T47D (cell line): ENCODE measurements around the gene LBX2.
A peak's percentile ranks its signal among the peaks of the same experiment; 100 is the strongest.

Experiments used
- DNase-seq, 2 experiments: peaks; one replicate each; pipeline versions ENCODE4 v3.0.0 to v3.0.0-alpha.2; 2011 to 2012; ENCODE audit warnings: low read depth in 1 of 2, low spot score in 1 of 2
- JUND ChIP-seq: IDR thresholded peaks from 2 replicates; pipeline ENCODE4 v1.6.1; 2012; ENCODE audit warnings: low read depth
- in situ Hi-C: cut with HindIII; loops from 2 replicates; pipeline ENCODE4 v1.10.0; 2016; ENCODE audit warnings: low sequenced_read_pairs, low pct_unique_long_range_greater_than_20kb

Gene LBX2

GRCh38 chr2:74499267-74499939, at the start of gene LBX2:
Gene LBX2, minus strand, starts transcription at chr2:74499603. Its CDS starts 66 bp downstream, at chr2:74499537.
- DNase-seq = no peak
- TF ChIP-seq JUND = no peak

GRCh38 chr2:74548285-74548899, 49.0 kb upstream of the LBX2 start:
- no peak for DNase-seq
- no peak for TF ChIP-seq JUND
- in situ Hi-C loops = no loop called here

More at GRCh38 chr2:74499267-74499939, at the start of gene LBX2:
- in situ Hi-C loops = no loop called here

DNA sequence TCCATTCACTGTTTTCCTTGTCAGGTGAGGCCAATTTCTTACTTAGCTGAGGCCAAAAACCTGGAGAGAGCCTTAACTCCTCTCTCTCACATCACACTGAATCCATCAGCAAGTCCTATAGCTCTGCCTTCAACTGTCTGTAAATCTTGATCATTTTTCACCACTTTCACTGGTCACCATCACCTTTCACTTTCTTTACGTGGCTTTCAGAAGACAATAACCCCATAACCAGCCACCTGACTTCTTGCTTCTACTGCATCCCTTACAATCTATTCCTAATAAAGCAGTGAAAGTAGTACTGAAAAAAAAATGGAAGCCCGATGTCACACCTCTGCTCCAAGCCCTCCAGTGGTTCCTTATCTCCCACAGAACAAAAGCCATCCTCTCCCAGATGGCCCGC, 46.6 kb upstream of the LBX2 start:
- no peak for TF ChIP-seq JUND
- no peak for DNase-seq
- in situ Hi-C loops = no loop called here

- DNase-seq = no peak
- TF ChIP-seq JUND = no peak
- in situ Hi-C loops = no loop called here
Observed at GRCh38 chr2:74544634-74545033, 45.2 kb upstream of the LBX2 start.

DNA sequence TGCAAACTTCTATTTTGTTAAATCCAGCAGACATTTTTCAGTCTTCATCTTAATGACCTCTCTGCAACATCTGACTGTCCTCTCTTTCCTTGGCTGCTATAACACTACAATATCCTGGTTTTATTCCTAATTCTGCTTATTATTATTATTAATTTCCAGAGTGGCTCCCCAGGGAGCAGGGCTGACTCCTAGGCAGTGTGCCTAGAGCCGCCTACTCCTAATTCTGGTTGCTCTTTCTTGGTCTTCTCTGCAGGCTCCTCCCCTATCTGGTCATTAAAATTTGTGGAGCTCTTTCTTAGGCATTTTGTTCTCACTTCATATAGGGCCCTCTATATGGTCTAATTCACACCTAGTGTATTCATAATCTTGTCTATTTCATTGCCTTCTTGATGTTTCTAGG, 43.6 kb upstream of the LBX2 start:
- DNase-seq = no peak
- in situ Hi-C loops = no loop called here
- no peak for TF ChIP-seq JUND

- in situ Hi-C loops = no loop called here
- no peak for TF ChIP-seq JUND
- no peak for DNase-seq
Observed at GRCh38 chr2:74540291-74540690, 40.9 kb upstream of the LBX2 start.

- in situ Hi-C loops = no loop called here
Observed at GRCh38 chr2:74538881-74539339, 39.5 kb upstream of the LBX2 start.

DNA sequence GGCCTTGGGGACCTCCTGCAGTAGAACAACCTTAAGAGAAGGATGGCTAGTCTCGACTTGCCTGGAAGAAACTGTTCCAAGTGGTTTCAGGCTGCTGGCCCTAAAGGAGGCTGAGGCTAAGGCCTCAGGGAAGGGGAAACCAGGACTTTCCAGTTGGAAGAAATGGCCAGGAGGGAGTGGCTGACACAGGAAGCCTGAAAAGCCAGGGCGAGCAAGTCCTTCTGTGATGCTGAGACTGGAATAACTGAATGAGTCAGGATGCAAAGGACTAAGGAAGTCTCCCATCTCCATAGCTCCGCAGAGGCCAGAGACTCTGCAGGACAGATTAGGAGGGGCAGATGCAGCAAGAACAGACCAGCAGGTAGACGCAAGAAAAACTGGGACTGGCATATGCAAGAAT, 37.7 kb upstream of the LBX2 start:
- DNase-seq = no peak
- TF ChIP-seq JUND = no peak
- in situ Hi-C loops = no loop called here

More at GRCh38 chr2:74538881-74539339, 39.5 kb upstream of the LBX2 start:
- no peak for DNase-seq
- no peak for TF ChIP-seq JUND

DNA sequence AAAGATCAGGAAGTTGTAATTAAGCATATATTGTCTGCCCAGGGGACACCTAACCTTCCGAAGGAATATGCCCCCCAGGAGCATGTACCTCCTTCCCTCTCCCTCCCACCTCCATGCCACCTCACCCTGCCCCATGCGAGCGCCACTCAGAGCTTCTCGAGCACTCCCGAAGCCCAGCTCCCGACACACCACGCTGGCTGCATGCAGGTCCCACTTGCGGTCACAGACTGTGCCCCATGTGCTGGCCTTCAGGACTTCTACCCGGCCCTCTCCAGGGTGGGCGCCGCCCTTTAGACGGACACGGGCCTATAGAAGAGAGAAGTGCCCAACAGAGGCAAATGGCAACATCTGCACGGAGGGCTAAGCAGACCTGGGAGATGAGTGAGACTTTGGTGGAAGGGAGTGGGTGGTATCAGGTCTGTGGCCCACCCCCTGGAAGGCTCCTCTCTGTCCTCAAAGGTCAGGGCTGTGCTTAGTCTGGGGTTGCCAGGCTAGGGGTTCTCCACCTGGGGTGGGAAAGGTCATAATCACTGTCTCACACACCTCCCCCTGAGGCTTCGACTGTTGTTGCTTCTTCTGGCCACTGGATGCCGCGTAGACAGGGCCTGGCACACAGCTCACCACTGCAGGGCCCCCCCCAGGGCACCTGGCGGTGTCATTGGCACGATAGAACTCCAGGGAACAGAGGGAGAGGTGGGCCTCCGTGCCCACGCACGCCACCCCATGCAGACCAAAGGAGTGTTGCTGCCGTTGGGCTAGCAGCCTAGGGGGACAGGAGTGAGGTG, 37.0 kb upstream of the LBX2 start:
- in situ Hi-C loops = no loop called here
- DNase-seq = no peak
- no peak for TF ChIP-seq JUND

DNA sequence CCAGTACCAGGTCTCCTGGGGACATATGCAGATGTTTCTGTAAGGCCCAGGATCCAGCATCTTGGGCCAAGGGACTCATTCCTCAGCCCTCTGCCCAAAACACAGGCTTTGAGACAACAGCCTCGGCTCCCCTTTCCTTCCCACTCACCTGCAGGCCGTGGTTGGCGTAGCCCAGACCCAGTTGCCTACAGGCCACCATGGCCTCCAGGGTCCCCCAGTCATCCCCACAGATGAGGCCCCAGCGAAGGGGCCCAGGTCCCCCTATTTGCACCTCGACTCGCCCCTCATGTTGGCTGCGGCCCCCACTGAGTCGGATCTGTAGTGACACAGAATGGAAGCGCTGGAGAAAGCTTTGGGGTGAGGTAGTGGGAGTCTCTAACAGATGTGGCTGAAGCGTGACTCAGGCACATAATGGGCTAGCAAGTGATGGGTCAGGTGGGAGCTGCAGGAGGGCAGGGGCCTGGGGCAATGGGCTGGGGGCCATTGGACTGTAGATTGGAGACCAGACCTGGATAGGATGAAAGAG, 36.1 kb upstream of the LBX2 start:
- no peak for TF ChIP-seq JUND
- no peak for DNase-seq
- in situ Hi-C loops = no loop called here

DNA sequence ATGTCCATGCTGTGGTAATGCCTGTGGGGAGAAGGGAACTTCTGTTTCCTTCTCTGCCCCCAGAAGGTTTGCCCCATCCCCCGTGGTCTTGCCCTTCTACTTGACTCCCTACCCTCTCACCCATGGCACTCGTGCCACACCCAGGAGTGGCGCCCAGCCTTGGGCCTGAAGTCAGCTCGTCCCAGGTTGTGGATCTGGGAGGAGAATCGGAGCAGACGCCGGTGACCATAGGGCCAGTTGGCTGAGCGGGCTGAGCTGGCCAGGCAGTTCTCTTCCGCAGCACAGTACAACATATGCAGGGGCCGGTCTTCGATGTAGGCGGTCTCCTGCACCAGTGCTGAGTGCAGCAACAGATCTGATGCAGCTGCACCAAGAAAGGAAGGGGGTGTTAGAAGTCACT, 35.0 kb upstream of the LBX2 start:
- no peak for TF ChIP-seq JUND
- in situ Hi-C loops = no loop called here

GRCh38 chr2:74533464-74533863, 34.1 kb upstream of the LBX2 start:
- TF ChIP-seq JUND = no peak
- in situ Hi-C loops = no loop called here
- no peak for DNase-seq

More for the DNA sequence above, 35.0 kb upstream of the LBX2 start:
- no peak for DNase-seq

GRCh38 chr2:74532222-74532621, 32.8 kb upstream of the LBX2 start:
- TF ChIP-seq JUND = no peak
- in situ Hi-C loops = no loop called here
- DNase-seq = peak; percentile 45 to 65
